Measurements from ENCODE around the gene PRRT1. TPM values are rescaled to one million over a fixed set of nuclear protein-coding genes. Genes with fewer than 3 reads are reported as not detected.
"Not testable (repeated sequence)": the region's sequence is repeated elsewhere in the genome, so short reads cannot be mapped to it uniquely, and the experiment has no call there.

PRRT1 gene
- total RNA-seq, 2 donors from 2014 or later: 0.17 to 0.33 TPM

- no peaks in the 10 kb centered on the region for H3K9me3 Mint-ChIP-seq
- H3K27ac Mint-ChIP-seq: no peak overlapping the region
- no peaks in the 10 kb centered on the region for H3K36me3 Mint-ChIP-seq
- DNase-seq (ENCODE audit: low spot score): no peak
- H3K4me1 Mint-ChIP-seq (ENCODE audit: low read depth in 2 of 2): peaks cover 31 to 34% of the 10 kb centered on the region in 2 donors
- no peak for ATAC-seq
- no peak overlapping the region for H3K4me3 Mint-ChIP-seq
- H3K27me3 Mint-ChIP-seq: peaks cover 38 to 50% of the 10 kb centered on the region in 2 donors
Observed at GRCh38 chr6:32146287-32146686, 5.5 kb downstream of the PRRT1 start.

- not testable (repeated sequence) for H3K9me3 Mint-ChIP-seq; ATAC-seq; H3K36me3 Mint-ChIP-seq; H3K27ac Mint-ChIP-seq; H3K4me3 Mint-ChIP-seq; DNase-seq (ENCODE audit: low spot score)
- Mint-ChIP-seq H3K27me3 (peaks cover 25 to 41% of the 10 kb centered on the region in 2 donors), H3K4me1 (ENCODE audit: low read depth in 2 of 2) (peaks cover 20 to 22% of the 10 kb centered on the region in 2 donors)
Observed at GRCh38 chr6:32144238-32144637, 7.5 kb downstream of the PRRT1 start.

DNA sequence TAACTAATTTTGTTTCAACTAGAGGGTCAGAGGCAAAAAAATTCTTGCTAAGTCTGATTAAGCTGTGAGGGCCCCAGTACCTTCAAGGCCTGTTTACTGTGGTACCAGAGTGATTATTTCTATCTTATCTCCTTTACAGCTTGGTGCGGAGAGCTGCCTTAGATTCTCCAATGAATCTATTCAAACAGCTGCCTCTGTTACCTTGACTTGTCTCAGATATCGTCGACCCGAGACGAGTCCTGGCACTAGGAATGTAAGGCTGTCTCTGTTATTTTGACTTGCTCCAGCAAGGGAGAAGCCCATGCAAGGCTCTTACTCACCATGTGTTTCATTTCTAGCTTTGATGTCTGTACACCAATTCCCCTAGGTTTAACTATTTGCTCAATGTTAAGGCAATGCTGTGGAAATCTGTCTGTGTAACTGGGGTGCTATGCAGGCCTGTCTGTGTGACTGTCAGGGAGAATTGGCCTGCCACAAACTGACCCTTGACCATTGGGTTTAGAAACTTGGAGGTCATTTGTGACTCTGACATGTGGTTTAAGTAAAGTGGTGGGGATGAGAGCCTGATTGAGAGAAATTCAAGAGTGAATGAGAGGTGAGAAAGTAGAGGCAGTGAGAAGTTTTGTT, 11.2 kb downstream of the PRRT1 start:
- ATAC-seq (no peak), DNase-seq (ENCODE audit: low spot score) (no peak)
- Mint-ChIP-seq H3K9me3 (no peaks in the 10 kb centered on the region), H3K27ac (no peak overlapping the region), H3K36me3 (no peaks in the 10 kb centered on the region), H3K27me3 (peaks cover 6 to 18% of the 10 kb centered on the region in 2 donors), H3K4me1 (ENCODE audit: low read depth in 2 of 2) (no peaks in the 10 kb centered on the region), H3K4me3 (no peak overlapping the region)

DNA sequence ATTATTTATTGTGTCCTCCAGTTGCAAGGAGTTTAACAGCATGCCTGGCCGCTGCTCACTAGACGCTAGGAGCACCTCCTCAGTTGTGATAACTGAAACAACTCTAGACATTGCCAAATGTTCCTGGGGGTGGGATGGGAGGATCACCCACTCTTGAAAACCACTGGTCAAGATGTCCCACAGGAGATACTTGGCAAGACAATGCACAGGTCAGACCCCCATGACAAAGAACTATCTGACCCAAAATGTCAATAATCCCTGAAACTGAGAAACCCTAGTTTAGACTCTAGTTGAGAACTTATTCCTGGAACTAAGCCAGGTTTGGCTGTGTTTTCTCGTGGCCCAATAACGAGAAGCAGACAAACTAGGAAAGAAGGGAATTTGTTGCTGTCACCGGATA, 12.1 kb downstream of the PRRT1 start:
- no peak for ATAC-seq
- Mint-ChIP-seq H3K36me3 (no peaks in the 10 kb centered on the region), H3K9me3 (no peaks in the 10 kb centered on the region), H3K27ac (no peak overlapping the region), H3K27me3 (peaks cover 9 to 18% of the 10 kb centered on the region in 2 donors), H3K4me3 (no peak overlapping the region), H3K4me1 (ENCODE audit: low read depth in 2 of 2) (no peaks in the 10 kb centered on the region)
- DNase-seq (ENCODE audit: low spot score): no peak

GRCh38 chr6:32137454-32137853, 14.3 kb downstream of the PRRT1 start:
- H3K9me3 Mint-ChIP-seq: no peaks in the 10 kb centered on the region
- peaks cover 9 to 18% of the 10 kb centered on the region in 2 donors for H3K27me3 Mint-ChIP-seq
- H3K36me3 Mint-ChIP-seq: no peaks in the 10 kb centered on the region
- no peak overlapping the region for H3K4me3 Mint-ChIP-seq
- no peaks in the 10 kb centered on the region for H3K4me1 Mint-ChIP-seq (ENCODE audit: low read depth in 2 of 2)
- H3K27ac Mint-ChIP-seq: no peak overlapping the region
- ATAC-seq (no peak), DNase-seq (ENCODE audit: low spot score) (no peak)

GRCh38 chr6:32133786-32134185, 18.0 kb downstream of the PRRT1 start:
- Mint-ChIP-seq H3K9me3 (no peaks in the 10 kb centered on the region), H3K27ac (no peak overlapping the region), H3K4me3 (no peak overlapping the region), H3K4me1 (ENCODE audit: low read depth in 2 of 2) (peaks cover 13 to 14% of the 10 kb centered on the region in 2 donors), H3K27me3 (peaks cover 0 to 3% of the 10 kb centered on the region in 2 donors), H3K36me3 (no peaks in the 10 kb centered on the region)
- no peak for DNase-seq (ENCODE audit: low spot score)
- no peak for ATAC-seq

GRCh38 chr6:32132110-32132509, 19.6 kb downstream of the PRRT1 start:
- Mint-ChIP-seq H3K9me3 (no peaks in the 10 kb centered on the region), H3K27ac (no peak overlapping the region), H3K4me3 (no peak overlapping the region), H3K4me1 (ENCODE audit: low read depth in 2 of 2) (peaks cover 24 to 27% of the 10 kb centered on the region in 2 donors), H3K27me3 (peaks cover 0 to 3% of the 10 kb centered on the region in 2 donors), H3K36me3 (peaks cover under 1% of the 10 kb centered on the region)
- DNase-seq (ENCODE audit: low spot score) (no peak), ATAC-seq (no peak)

DNA sequence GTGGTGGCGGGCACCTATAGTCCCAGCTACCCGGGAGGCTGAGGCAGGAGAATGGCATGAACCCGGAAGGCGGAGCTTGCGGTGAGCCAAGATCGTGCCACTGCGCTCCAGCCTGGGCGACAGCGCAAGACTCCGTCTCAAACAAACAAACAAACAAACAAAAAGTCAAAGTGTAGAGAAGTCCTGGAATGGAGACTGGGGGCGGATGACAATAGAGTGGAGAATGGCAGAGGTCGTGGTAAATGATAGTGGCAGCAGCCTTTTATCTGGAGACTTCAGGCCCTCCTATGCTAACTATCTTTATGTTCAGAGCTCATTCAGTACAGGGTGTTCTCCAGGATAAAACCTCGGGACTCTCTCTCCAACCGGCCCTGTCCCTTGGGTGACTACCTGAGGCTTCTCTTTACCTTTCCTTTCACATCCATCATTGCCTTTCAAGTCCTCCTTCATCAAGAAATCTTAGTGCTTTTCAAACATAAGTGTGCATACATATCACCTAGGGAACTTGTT, 20.2 kb downstream of the PRRT1 start:
- H3K4me3 Mint-ChIP-seq: no peak overlapping the region
- H3K27ac Mint-ChIP-seq: no peak overlapping the region
- no peaks in the 10 kb centered on the region for H3K9me3 Mint-ChIP-seq
- peaks cover 30 to 33% of the 10 kb centered on the region in 2 donors for H3K4me1 Mint-ChIP-seq (ENCODE audit: low read depth in 2 of 2)
- H3K36me3 Mint-ChIP-seq: peaks cover 5% of the 10 kb centered on the region
- ATAC-seq: no peak
- DNase-seq (ENCODE audit: low spot score): no peak
- peaks cover 0 to 3% of the 10 kb centered on the region in 2 donors for H3K27me3 Mint-ChIP-seq

DNA sequence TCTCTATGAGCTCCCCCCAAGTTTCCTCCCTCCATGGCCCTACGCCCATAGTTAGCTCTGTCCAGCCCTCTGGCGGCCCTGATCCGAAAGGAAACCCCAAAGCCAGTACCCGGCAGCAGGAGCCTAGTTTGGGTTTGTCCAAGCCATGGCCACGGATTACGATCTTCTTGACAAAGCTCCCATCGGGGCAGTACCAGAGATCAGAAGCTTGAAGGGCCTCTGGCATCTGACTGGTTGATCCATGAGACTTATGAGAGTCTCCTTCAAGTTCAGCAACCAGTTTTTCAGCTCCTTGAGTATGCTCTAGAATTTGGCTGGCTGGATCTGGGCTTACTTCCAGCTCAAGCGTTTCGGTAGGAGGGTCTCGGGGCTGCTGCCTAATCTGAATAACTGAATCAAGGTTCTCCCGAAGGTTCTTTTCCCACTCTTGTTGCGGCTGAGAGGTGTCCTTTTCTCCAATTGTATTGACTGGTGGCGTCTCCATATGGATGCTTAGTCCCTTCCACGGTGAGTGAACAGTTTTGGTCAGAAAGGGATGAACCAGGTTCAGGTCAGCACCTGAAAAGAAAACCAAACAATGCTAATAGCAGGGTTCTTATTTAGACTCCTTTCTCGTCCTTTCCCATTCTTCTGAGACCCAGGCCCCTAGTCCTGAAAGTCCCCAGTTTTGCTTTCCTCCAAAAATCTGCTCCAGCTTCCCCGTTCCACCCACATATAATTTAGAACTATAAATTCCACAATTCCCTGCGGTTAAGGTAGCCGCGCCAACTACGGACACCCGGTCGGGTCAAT, 22.2 kb downstream of the PRRT1 start:
- H3K27ac Mint-ChIP-seq: peak overlapping the region; percentile 87 to 91
- peaks cover 14% of the 10 kb centered on the region for H3K36me3 Mint-ChIP-seq
- peak overlapping the region; percentile 85 for H3K4me3 Mint-ChIP-seq
- no peaks in the 10 kb centered on the region for H3K9me3 Mint-ChIP-seq
- DNase-seq (ENCODE audit: low spot score) (no peak), ATAC-seq (no peak)
- no peaks in the 10 kb centered on the region for H3K27me3 Mint-ChIP-seq
- H3K4me1 Mint-ChIP-seq (ENCODE audit: low read depth in 2 of 2): peaks cover 35 to 46% of the 10 kb centered on the region in 2 donors

- peaks cover 41 to 51% of the 10 kb centered on the region in 2 donors for H3K4me1 Mint-ChIP-seq (ENCODE audit: low read depth in 2 of 2)
- H3K36me3 Mint-ChIP-seq: peaks cover 20% of the 10 kb centered on the region
- H3K9me3 Mint-ChIP-seq: no peaks in the 10 kb centered on the region
- peak overlapping the region; percentile 95 to 96 for H3K27ac Mint-ChIP-seq
- ATAC-seq (no peak), DNase-seq (ENCODE audit: low spot score) (no peak)
- H3K4me3 Mint-ChIP-seq: peak overlapping the region; percentile 98
- no peaks in the 10 kb centered on the region for H3K27me3 Mint-ChIP-seq
Observed at GRCh38 chr6:32128751-32129296, 22.9 kb downstream of the PRRT1 start.

GRCh38 chr6:32127717-32128592, 23.8 kb downstream of the PRRT1 start, which contains the start of gene ATF6B:
Gene ATF6B, minus strand, starts transcription at chr6:32128246. Its CDS starts 39 bp downstream, at chr6:32128207.
- DNase-seq (ENCODE audit: low spot score) (peak; percentile 100), ATAC-seq (peak; percentile 97 to 98)
- peak within 1 kb of the TSS; percentile 95 to 96 for H3K27ac Mint-ChIP-seq
- peak within 1 kb of the TSS; percentile 98 for H3K4me3 Mint-ChIP-seq
- H3K36me3 Mint-ChIP-seq: peaks cover 20% of the 10 kb centered on the region
- peaks cover 41 to 51% of the 10 kb centered on the region in 2 donors for H3K4me1 Mint-ChIP-seq (ENCODE audit: low read depth in 2 of 2)
- H3K9me3 Mint-ChIP-seq: no peaks in the 10 kb centered on the region
- no peaks in the 10 kb centered on the region for H3K27me3 Mint-ChIP-seq

GRCh38 chr6:32127409-32127716, 24.4 kb downstream of the PRRT1 start:
- Mint-ChIP-seq H3K4me1 (ENCODE audit: low read depth in 2 of 2) (peaks cover 41 to 51% of the 10 kb centered on the region in 2 donors), H3K27me3 (no peaks in the 10 kb centered on the region), H3K27ac (peak overlapping the region; percentile 95 to 96), H3K36me3 (peaks cover 20% of the 10 kb centered on the region), H3K9me3 (no peaks in the 10 kb centered on the region), H3K4me3 (peak overlapping the region; percentile 98)
- ATAC-seq: no peak
- no peak for DNase-seq (ENCODE audit: low spot score)

DNA sequence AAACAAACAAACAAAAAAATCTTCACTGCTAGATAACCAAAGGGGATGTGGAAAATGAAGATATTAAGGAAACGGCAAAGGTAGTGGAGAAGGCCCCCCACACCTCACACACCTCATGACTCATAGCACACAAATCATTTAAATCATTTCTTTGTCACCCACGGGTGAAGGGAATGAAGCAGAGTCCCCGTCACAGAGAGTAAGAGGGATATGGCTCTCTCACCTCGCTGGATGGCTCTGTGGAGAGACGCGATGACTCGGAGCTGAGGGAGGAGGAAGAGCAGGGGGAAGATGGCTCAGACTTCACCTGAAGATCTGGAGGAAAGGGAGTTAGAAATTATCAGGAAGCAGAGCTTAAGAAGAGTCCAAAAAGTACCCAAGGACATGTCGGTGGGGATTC, 24.9 kb downstream of the PRRT1 start:
- Mint-ChIP-seq H3K27ac (peak overlapping the region; percentile 95 to 96), H3K9me3 (no peaks in the 10 kb centered on the region), H3K27me3 (no peaks in the 10 kb centered on the region), H3K4me1 (ENCODE audit: low read depth in 2 of 2) (peaks cover 42 to 51% of the 10 kb centered on the region in 2 donors), H3K4me3 (peak overlapping the region; percentile 98), H3K36me3 (peaks cover 24% of the 10 kb centered on the region)
- ATAC-seq (no peak), DNase-seq (ENCODE audit: low spot score) (no peak)
